Tibial nerve (tissue), 4 donors: Measurements from ENCODE around the gene LEPROT. TPM values are rescaled to one million over a fixed set of nuclear protein-coding genes. Genes with fewer than 3 reads are reported as not detected.
"Not testable (repeated sequence)": the region's sequence is repeated elsewhere in the genome, so short reads cannot be mapped to it uniquely, and the experiment has no call there.

Experiments
- DNase-seq, 2 donors: peaks; one replicate each; pipeline ENCODE4 v3.0.0-alpha.2; 2019; ENCODE audit warnings: low spot score in 2 of 2
- H3K27ac ChIP-seq, 4 donors: fragments of 200-600 bp; sonication (generic) in 3 of 4; one replicate each; pipeline ENCODE4 v1.5.1; 2017 to 2019; ENCODE audit warnings: mild to moderate bottlenecking in 1 of 4
- H3K27me3 ChIP-seq, 2 donors: fragments of 200-600 bp; sonication (generic) in 1 of 2; one replicate each; pipeline versions ENCODE4 v1.5.1 to v1.6.0; 2017 to 2019
- H3K36me3 ChIP-seq, 3 donors: fragments of 200-600 bp; sonication (generic); one replicate each; pipeline ENCODE4 v1.5.1; 2018 to 2019
- H3K4me1 ChIP-seq, 4 donors: fragments of 200-600 bp; sonication (generic) in 3 of 4; one replicate each; pipeline ENCODE4 v1.5.1; 2017 to 2019
- H3K4me3 ChIP-seq, 4 donors: fragments of 200-600 bp; sonication (generic) in 3 of 4; one replicate each; pipeline ENCODE4 v1.5.1; 2017 to 2019; ENCODE audit warnings: mild to moderate bottlenecking in 1 of 4, moderate library complexity in 1 of 4
- H3K9me3 ChIP-seq, 4 donors: fragments of 200-600 bp; sonication (generic) in 3 of 4; one replicate each; pipeline ENCODE4 v1.5.1; 2017 to 2019
- EP300 ChIP-seq, 2 donors: sonication (generic); formaldehyde crosslinking; IDR thresholded peaks; one replicate each; pipeline ENCODE4 v1.6.1; 2017; ENCODE audit warnings: antibody characterized with exemption in 2 of 2, mild to moderate bottlenecking in 1 of 2
- POLR2A ChIP-seq, 2 donors: fragments of 450-650 bp; IDR thresholded peaks; one replicate each; pipeline ENCODE4 v1.6.1; 2017; ENCODE audit warnings: antibody characterized with exemption in 2 of 2, mild to moderate bottlenecking in 2 of 2, moderate library complexity in 2 of 2
- WGBS, 2 donors: methylation state at CpG; one replicate each; pipeline ENCODE4 v1.1.5; 2018; 5-methylcytosine and 5-hydroxymethylcytosine counted together
- total RNA-seq, 4 donors: library from RNA; depleted of rRNA; stranded (reverse); fragments of >200 nt; gene quantifications; one replicate each; pipeline ENCODE4 v1.1.0, GENCODE V29; 2016
- TF ChIP-seq, protein P1 (sequence below), 5 experiments: fragments of 200-600 bp in 3 of 5; fragments of 450-650 bp in 2 of 5; sonication (generic) in 3 of 5; IDR thresholded peaks; one replicate each; pipeline ENCODE4 v1.5.1; 2016 to 2019; ENCODE audit warnings: antibody characterized with exemption in 5 of 5, mild to moderate bottlenecking in 3 of 5, moderate library complexity in 2 of 5

Gene LEPROT
- total RNA-seq, 4 donors from 2014 or later: 53.0 to 77.7 (median 67.9) TPM

DNA sequence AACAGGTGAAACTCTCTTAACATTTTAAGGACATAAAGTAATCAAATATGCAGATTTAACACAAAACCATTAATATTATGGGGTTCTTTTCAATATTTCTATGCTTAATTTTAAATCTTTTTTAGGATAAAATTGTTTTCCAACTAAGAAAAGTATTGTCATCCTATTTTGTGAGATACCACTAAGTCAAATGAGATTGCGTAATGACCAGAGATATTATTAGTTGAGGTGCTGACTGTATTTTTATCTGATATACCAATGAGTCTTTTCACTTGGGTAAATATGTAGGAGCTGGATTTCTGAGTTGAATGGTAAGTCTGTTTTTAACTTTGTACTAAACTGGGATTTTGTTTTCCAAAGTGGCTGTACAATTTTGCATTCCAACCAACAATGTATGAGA lies 25.4 kb downstream of the LEPROT start:
- Histone ChIP-seq H3K4me1 (no peaks in the 10 kb centered on the region), H3K27me3 (no peaks in the 10 kb centered on the region), H3K27ac (no peak overlapping the region), H3K9me3 (no peaks in the 10 kb centered on the region), H3K36me3 (no peaks in the 10 kb centered on the region), H3K4me3 (no peak overlapping the region)
- 96 to 100% methylated on average over 1 of the region's 1 CpG for WGBS, 2 donors
- DNase-seq: no peak
- TF ChIP-seq, protein P1, sequence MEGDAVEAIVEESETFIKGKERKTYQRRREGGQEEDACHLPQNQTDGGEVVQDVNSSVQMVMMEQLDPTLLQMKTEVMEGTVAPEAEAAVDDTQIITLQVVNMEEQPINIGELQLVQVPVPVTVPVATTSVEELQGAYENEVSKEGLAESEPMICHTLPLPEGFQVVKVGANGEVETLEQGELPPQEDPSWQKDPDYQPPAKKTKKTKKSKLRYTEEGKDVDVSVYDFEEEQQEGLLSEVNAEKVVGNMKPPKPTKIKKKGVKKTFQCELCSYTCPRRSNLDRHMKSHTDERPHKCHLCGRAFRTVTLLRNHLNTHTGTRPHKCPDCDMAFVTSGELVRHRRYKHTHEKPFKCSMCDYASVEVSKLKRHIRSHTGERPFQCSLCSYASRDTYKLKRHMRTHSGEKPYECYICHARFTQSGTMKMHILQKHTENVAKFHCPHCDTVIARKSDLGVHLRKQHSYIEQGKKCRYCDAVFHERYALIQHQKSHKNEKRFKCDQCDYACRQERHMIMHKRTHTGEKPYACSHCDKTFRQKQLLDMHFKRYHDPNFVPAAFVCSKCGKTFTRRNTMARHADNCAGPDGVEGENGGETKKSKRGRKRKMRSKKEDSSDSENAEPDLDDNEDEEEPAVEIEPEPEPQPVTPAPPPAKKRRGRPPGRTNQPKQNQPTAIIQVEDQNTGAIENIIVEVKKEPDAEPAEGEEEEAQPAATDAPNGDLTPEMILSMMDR (IDR thresholded peaks at IDR 0.05): no peak
- TF ChIP-seq EP300 (IDR thresholded peaks at IDR 0.05) (no peak), POLR2A (IDR thresholded peaks at IDR 0.05) (no peak)

DNA sequence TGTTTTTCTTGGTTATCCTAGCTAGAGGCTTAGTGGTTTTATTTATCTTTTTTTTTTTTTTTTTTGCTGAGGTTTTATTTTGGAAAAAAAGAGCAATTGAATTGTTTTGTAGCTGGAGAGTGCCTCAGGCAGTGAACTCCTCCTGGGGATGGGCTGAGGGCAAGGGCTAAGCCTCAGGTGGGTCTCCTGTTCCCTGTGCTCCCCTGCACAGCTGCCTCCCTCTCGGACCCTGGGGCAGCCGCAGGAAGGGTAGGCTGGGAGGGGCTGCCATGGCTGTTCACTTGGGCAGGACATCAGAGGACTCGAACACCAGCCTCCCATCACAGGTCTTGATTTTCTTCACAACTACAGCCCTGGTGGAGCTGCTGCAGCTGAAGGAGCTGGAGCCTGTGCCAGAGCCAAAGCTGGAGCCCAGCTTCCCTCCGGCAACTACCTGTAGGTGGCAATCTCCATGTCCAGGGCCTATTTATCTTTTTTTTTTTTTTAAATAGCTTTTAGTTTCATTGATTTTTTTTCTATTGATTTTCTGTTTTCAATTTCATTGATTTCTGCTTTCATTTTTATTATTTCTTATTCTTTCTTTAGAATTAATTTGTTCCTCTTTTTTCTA lies 28.9 kb downstream of the LEPROT start:
- DNase-seq: no peak
- H3K9me3 ChIP-seq: no peaks in the 10 kb centered on the region
- no peaks in the 10 kb centered on the region for H3K36me3 ChIP-seq
- H3K4me3 ChIP-seq: no peak overlapping the region
- H3K27me3 ChIP-seq: no peaks in the 10 kb centered on the region
- H3K27ac ChIP-seq: no peak overlapping the region
- H3K4me1 ChIP-seq: no peaks in the 10 kb centered on the region
- 71 to 88% methylated on average over 4 of the region's 4 CpGs for WGBS, 2 donors
- TF ChIP-seq POLR2A (IDR thresholded peaks at IDR 0.05) (no peak), EP300 (IDR thresholded peaks at IDR 0.05) (no peak)

DNA sequence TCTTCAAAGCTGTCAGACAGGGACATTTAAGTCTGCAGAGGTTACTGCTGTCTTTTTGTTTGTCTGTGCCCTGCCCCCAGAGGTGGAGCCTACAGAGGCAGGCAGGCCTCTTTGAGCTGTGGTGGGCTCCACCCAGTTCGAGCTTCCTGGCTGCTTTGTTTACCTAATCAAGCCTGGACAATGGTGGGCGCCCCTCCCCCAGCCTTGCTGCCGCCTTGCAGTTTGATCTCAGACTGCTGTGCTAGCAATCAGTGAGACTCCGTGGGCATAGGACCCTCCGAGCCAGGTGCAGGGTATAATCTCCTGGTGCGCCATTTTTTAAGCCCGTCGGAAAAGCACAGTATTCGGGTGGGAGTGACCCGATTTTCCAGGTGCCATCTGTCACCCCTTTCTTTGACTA lies 35.2 kb downstream of the LEPROT start:
- not testable (repeated sequence) for H3K36me3 ChIP-seq, H3K4me1 ChIP-seq, H3K4me3 ChIP-seq, H3K9me3 ChIP-seq, H3K27me3 ChIP-seq, H3K27ac ChIP-seq, DNase-seq
- 86 to 91% methylated on average over 9 to 10 of the region's 10 CpGs for WGBS, 2 donors

DNA sequence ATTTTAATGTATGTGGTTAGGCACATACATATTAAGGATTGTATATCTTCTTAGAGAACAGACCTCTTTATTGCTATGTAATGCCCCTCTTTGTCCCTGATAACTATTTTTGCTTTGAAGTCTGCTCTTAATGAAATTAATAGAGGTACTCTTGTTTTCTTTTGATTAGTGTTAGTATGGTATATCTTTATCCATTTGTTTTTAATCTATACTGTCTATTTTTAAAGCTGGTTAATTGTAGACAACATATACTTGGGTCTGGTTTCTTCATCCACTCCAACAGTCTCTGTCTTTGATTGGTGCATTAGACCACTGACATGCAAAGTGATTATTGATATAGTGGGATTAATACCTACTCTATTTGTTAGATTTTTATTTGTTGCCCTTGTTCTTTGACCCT lies 36.0 kb downstream of the LEPROT start:
- Histone ChIP-seq H3K9me3 (peaks cover 0 to 4% (median 0%) of the 10 kb centered on the region in 4 donors), H3K27ac (no peak overlapping the region), H3K4me3 (no peak overlapping the region), H3K27me3 (no peaks in the 10 kb centered on the region), H3K4me1 (peaks cover 0 to 8% (median 0%) of the 10 kb centered on the region in 4 donors), H3K36me3 (no peaks in the 10 kb centered on the region)
- TF ChIP-seq, protein P1 (IDR thresholded peaks at IDR 0.05): no peak
- TF ChIP-seq EP300 (IDR thresholded peaks at IDR 0.05) (no peak), POLR2A (IDR thresholded peaks at IDR 0.05) (no peak)
- DNase-seq: no peak

DNA sequence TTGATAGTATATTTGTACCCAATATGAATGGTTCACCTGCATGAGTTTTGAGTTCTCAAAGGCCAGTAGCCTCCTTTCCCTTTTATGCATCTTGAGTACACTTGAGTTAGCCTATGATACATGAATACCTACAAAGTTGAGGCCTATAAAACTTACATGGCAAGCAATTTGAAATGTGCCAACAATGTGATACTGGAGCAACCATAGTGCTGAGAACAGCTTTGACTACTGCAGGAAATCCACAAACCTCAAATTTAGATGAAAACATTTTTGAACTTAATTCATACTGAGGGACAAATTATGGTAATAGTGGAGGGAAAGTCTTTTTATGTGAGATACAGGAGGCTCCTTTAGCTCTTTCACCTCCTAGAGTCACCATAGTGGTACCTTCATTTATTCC lies 37.4 kb downstream of the LEPROT start:
- no peaks in the 10 kb centered on the region for H3K27me3 ChIP-seq
- TF ChIP-seq, protein P1 (IDR thresholded peaks at IDR 0.05): no peak
- TF ChIP-seq POLR2A (IDR thresholded peaks at IDR 0.05) (no peak), EP300 (IDR thresholded peaks at IDR 0.05) (no peak)
- no peak overlapping the region for H3K4me3 ChIP-seq
- H3K27ac ChIP-seq: no peak overlapping the region
- peaks cover 0 to 8% (median 0%) of the 10 kb centered on the region in 4 donors for H3K4me1 ChIP-seq
- H3K9me3 ChIP-seq: peaks cover 0 to 4% (median 0%) of the 10 kb centered on the region in 4 donors
- DNase-seq: no peak
- H3K36me3 ChIP-seq: no peaks in the 10 kb centered on the region

DNA sequence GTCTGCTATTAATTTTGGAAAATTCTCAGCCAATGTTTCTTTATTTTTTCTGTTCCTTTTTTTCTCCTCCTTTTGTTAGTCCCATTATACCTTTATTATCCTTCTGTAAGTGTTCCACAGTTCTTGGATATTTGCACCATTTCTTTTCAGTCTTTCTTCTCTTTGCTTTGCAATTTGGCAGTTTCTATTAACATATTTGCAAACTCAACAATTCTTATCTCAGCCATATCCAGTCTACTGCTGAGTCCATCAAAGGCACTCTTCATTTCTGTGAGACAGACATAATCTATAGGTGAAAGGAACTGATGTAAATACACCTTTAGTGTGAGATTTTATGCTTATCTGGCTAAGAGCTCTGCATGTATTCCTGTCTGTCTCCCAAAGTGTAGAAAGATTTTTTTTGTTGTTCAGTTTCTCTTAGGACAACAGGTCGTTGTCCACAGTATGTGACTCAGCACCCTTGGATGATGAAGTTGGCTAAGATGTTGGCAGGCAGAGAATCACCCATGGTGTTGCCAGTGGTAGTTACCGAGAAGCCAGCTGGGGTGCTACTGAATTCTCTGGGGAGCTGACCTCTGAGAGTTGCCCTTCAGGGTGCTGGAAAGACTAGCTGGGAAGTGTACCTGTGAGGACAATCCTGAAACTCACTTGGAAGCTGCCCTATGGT lies 38.4 kb downstream of the LEPROT start:
- H3K4me3 ChIP-seq: no peak overlapping the region
- TF ChIP-seq POLR2A (IDR thresholded peaks at IDR 0.05) (no peak), EP300 (IDR thresholded peaks at IDR 0.05) (no peak)
- TF ChIP-seq, protein P1 (IDR thresholded peaks at IDR 0.05): no peak
- 72 to 75% methylated on average over 2 of the region's 2 CpGs for WGBS, 2 donors
- H3K36me3 ChIP-seq: no peaks in the 10 kb centered on the region
- H3K27me3 ChIP-seq: no peaks in the 10 kb centered on the region
- peaks cover 0 to 8% (median 0%) of the 10 kb centered on the region in 4 donors for H3K4me1 ChIP-seq
- no peak overlapping the region for H3K27ac ChIP-seq
- DNase-seq: no peak
- H3K9me3 ChIP-seq: peaks cover 0 to 9% (median 0%) of the 10 kb centered on the region in 4 donors
